Muscle of back (tissue), 13 donors: ENCODE results near the gene MLLT6. TPM values are rescaled to one million over a fixed set of nuclear protein-coding genes. Genes with fewer than 3 reads are reported as not detected.

ENCODE experiments used
- DNase-seq, 3 donors: peaks; one replicate each; pipeline versions ENCODE4 v3.0.0 to v3.0.0-alpha.2; 2013
- long read RNA-seq, 9 donors: transcript quantifications; one replicate each; lab custom pipeline, GENCODE V29; 2026
- polyA plus RNA-seq, 10 donors: library from polyadenylated mRNA; unstranded; fragments of 120-200 nt; gene quantifications; one replicate each; pipeline ENCODE4 v1.2.1, GENCODE V29; 2013; ENCODE audit not compliant: insufficient read length in 10 of 10

Gene MLLT6
- 10 to 100 TPM; 48.5 to 86.8 (median 59.7) TPM for polyA plus RNA-seq
- long read RNA-seq, donor 1, transcript MLLT6-205 (1 exons, 2,937 nt), result major isoform, 33 of 50 reads
- long read RNA-seq, donor 1, partial matches to known transcripts, result 14 of 50 reads
- long read RNA-seq, donor 1, other reads (novel, unspliced or antisense), result 0 of 50 reads
- long read RNA-seq, donor 2, transcript MLLT6-205 (1 exons, 2,937 nt), result major isoform, 26 of 29 reads
- long read RNA-seq, donor 2, partial matches to known transcripts, result 0 of 29 reads
- long read RNA-seq, donor 2, other reads (novel, unspliced or antisense), result 0 of 29 reads
- long read RNA-seq, donor 3, partial matches to known transcripts, result 0 of 2 reads
- long read RNA-seq, donor 3, other reads (novel, unspliced or antisense), result 0 of 2 reads
- long read RNA-seq, donor 4, transcript MLLT6-205 (1 exons, 2,937 nt), result major isoform, 46 of 50 reads
- long read RNA-seq, donor 4, partial matches to known transcripts, result 0 of 50 reads
- long read RNA-seq, donor 4, other reads (novel, unspliced or antisense), result 0 of 50 reads
- long read RNA-seq, donor 5, transcript MLLT6-205 (1 exons, 2,937 nt), result major isoform, 52 of 55 reads
- long read RNA-seq, donor 5, partial matches to known transcripts, result 0 of 55 reads
- long read RNA-seq, donor 5, other reads (novel, unspliced or antisense), result 0 of 55 reads
- long read RNA-seq, donor 6, full-length matches to known transcripts, result 79 of 79 reads
- long read RNA-seq, donor 6, partial matches to known transcripts, result 0 of 79 reads
- long read RNA-seq, donor 6, other reads (novel, unspliced or antisense), result 0 of 79 reads
- long read RNA-seq, donor 7, transcript MLLT6-205 (1 exons, 2,937 nt), result major isoform, 61 of 65 reads
- long read RNA-seq, donor 7, partial matches to known transcripts, result 0 of 65 reads
- long read RNA-seq, donor 7, other reads (novel, unspliced or antisense), result 0 of 65 reads
- long read RNA-seq, donor 8, transcript MLLT6-205 (1 exons, 2,937 nt), result major isoform, 33 of 36 reads
- long read RNA-seq, donor 8, partial matches to known transcripts, result 0 of 36 reads
- long read RNA-seq, donor 8, other reads (novel, unspliced or antisense), result 0 of 36 reads
- long read RNA-seq, donor 9, transcript MLLT6-205 (1 exons, 2,937 nt), result major isoform, 9 of 9 reads
- long read RNA-seq, donor 9, partial matches to known transcripts, result 0 of 9 reads
- long read RNA-seq, donor 9, other reads (novel, unspliced or antisense), result 0 of 9 reads

DNA sequence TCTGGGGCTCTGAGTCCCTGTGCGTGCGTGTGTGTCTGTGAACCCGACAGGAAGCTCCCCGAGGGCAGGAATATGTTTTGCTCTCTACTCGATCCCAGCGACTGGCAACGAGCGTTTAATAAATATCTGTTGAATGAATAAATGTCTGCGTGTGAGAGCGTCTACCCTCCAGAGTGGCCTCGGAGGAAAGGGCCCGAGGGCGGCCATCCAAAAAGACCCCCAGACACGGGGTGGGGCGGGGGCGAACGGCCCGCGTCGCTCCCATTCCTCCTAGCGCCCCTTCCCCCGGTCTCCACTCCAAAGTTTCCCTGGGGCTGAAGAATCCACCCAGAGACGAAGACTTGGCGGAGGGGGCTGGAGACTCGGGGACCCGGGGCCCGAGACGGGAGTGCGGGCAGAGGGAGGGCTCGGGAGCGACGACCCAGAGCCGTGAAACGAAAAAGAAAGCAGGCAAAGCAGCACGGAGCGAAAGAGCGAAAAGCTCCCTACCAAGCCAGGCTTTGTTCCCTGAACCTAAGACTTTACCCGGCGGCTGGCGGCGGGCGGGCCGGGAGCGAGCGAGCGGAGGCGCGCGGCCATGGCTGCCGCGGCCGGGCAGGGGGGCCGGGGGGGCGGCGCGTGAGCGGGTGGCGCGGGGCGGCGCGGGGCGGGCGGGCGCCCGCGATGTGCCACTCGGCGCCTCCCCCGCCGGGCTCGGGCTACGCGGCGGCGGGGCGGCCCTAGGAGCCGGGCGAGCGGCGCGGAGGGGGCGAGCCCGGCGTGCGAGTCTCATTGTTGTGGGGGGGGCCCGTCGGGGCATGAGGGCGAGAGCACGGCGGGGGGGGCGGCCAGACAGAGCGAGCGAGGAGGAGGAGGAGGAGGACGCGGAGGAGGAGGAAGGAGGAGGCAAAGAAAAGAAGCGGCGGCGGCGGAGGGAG lies at the start of gene MLLT6:
Gene MLLT6, plus strand, starts transcription at position 668 of the 917 bp plus-strand sequence. CDS start 360 bp downstream, outside the sequence.
- peak; percentile 80 to 92 (median 82) for DNase-seq

- no peak for DNase-seq
Observed at GRCh38 chr17:38656959-38657823, 47.9 kb upstream of the MLLT6 start.

- no peak for DNase-seq
Observed at GRCh38 chr17:38657824-38658740, 47.0 kb upstream of the MLLT6 start.

GRCh38 chr17:38658741-38659345 lies 46.2 kb upstream of the MLLT6 start:
- no peak for DNase-seq

- DNase-seq, result no peak
Observed at GRCh38 chr17:38659415-38659814, 45.7 kb upstream of the MLLT6 start.

- no peak for DNase-seq
Observed at GRCh38 chr17:38660097-38661025, 44.7 kb upstream of the MLLT6 start.

- no peak for DNase-seq
Observed at GRCh38 chr17:38663125-38663751, 41.8 kb upstream of the MLLT6 start.

DNA sequence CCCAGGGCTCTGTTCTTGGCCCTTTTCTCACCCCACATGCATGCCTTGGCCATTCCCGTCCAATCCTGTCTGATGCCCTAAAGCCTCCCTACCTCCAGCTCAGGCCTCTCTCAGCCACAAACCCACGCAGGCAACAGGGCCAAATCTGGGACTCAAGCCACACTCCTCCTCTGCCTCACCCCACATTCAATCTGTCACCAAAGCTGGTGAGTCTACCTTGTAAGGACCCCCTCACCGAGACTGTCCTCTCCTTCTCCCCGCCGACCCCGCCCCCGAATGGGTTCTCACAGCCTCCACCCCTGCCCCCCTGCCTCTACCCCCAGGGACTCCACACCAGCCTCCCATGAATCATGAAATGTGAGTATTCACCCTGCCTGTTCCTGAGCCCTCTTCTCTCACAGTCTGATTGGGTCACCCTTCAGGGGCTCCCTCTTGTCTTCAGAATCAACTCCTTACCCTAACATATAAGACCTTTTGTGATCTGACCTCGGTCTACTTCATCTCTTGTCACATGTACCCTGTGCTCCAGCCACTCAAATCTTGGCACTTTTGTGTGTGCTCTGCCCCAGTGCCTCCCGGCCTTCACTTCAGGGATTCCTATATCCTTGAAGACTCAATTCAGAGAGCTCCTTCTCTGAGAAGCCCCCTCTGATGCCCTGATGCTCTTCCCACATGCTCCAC lies 41.0 kb upstream of the MLLT6 start:
- no peak for DNase-seq

DNA sequence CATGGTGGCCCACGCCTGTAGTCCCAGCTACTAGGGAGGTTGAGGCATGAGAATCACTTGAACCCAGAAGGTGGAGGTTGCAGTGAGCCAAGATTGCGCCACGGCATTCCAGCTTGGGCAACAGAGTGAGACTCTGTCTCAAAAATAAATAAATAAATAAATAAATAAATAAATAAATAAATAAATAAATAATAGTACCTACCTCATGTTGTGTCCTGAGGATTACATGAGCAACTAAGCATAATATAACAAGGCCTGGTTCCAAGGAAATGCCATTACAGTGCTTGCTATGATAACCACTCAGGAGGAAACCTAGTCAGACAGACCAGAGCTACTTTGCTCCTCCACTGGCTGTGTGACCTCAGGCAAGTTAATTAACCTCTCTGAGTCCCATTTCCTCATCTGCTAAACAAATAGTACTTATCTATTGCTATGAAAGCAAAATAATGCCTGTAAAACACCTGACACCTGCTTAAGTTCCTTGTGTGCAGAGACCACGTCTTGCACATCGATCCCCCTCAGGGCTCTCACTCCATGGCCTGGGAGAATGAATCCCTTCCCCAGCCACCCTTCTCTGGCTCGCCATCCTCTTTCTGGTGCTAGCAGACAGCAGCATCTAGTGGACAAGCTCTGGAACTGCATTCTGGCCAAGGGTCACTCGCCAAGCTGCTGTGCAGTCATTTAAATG lies 37.8 kb upstream of the MLLT6 start:
- DNase-seq, result peak; percentile 47 to 78 (median 61)

DNA sequence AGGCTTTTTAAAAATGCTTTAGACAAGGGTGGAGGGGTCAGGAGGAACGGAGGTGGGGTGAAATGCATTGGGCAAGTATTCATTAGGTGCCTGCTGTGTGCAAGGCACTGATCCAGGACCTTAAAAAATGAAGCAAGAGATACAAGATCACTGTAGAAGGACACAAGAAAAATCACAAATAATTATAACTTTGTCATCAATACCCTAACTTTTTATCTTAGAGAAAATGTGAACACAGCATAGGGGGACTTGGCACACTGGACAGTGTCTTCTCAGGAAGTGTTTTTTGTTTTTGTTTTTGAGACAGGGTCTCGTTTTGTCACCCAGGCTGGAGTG lies 37.3 kb upstream of the MLLT6 start:
- DNase-seq, result no peak

- no peak for DNase-seq
Observed at GRCh38 chr17:38669520-38669919, 35.6 kb upstream of the MLLT6 start.

- no peak for DNase-seq
Observed at GRCh38 chr17:38671939-38672720, 32.9 kb upstream of the MLLT6 start.

DNA sequence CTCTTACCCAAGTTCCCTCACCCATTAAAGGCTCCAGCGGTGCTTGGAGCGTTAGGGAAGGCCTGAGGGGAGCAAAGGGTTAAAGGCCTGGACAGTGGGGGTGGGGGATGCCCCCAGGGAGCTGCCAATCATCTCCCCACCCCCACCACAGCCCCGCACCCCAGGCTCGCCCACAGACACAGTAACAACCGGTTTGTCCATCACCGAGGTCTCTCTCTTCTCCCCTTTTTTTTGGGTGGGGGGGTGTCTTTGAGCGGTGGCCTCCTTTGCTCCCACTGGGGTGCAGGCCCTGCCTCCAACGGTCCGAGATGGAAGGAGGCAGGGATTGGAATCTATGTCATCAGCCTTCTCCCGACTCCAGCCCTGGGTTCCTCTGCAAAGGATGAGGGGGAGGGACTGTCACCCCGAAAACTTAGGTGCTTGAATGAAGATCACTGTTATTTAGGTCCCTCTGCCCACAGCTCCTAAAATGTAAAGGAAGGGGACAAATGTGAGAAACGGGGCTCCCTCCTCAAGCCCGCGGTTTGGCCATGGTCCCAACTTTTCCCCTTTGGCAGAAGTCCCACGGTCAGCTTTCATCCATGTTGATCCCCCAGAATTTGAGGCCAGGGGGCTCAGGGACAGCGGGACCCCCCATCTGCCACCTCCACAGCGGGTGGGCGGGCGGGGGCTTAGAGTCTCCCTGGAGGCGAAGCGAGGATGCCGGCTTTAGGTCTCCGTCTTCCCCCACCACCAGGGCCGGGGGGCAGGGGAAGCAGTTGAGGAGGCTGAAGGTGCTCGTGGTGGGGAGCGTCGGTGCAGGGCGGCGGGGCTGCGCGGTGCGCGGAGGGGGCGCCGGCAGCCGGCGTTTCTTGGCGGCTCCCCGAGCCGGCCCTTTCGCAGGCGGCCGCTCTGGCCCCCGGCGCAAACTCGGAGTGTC lies 32.0 kb upstream of the MLLT6 start:
- no peak for DNase-seq

DNA sequence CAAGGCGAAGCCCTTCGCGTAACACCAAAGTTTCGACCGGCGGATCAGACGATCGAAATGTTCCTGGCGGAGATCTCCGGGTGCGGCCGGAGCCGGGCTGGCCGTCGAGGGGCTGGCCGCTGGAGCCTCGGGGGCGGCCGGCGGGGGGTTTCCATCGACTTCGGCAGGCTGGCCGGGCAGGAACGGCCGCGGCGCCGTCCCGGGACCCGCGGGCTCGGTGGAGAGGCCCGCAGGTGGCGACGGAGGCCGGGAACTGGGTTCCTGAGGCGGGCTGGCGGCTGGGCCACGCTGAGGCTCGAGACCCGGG lies 31.4 kb upstream of the MLLT6 start:
- DNase-seq, result peak in 2 of 3 donors; percentile 44 to 68
